Measurements from ENCODE around the gene CCDC88C.

The CCDC88C gene

DNA sequence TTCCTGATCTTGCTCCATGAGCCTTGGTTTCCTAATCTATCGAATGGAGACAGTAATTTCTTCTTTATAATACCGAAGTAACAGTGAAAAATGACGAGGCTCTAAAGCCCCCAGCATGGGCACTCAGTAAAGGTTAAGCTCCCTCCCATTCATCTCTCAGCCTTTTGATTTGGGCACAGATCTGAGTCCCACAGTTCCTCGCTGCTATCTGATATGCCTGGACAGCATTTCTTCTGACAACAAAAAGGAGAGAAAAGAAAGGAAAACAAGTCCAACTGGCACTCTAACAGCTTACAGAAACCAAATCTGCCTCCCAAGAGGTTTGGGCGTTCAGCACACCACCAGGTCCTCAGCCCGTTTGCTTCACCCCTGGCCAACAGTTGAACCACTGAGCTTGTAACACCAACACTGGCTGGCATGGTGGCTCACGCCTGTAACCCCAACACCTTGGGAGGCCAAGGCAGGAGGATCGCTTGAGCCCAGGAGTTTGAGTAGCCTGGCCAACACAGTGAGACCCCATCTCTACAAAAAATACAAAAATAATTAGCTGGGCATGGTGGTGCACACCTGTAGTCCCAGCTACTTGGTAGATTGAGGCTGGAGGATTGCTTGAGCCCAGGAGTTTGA, 19.5 kb downstream of the CCDC88C start:
- TF ChIP-seq, protein P1, sequence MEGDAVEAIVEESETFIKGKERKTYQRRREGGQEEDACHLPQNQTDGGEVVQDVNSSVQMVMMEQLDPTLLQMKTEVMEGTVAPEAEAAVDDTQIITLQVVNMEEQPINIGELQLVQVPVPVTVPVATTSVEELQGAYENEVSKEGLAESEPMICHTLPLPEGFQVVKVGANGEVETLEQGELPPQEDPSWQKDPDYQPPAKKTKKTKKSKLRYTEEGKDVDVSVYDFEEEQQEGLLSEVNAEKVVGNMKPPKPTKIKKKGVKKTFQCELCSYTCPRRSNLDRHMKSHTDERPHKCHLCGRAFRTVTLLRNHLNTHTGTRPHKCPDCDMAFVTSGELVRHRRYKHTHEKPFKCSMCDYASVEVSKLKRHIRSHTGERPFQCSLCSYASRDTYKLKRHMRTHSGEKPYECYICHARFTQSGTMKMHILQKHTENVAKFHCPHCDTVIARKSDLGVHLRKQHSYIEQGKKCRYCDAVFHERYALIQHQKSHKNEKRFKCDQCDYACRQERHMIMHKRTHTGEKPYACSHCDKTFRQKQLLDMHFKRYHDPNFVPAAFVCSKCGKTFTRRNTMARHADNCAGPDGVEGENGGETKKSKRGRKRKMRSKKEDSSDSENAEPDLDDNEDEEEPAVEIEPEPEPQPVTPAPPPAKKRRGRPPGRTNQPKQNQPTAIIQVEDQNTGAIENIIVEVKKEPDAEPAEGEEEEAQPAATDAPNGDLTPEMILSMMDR (IDR thresholded peaks at IDR 0.05; ENCODE audit: low read depth, low read length, missing control alignments): no peak
- no peak overlapping the region for H3K4me3 ChIP-seq (replicated peaks; ENCODE audit: low read depth, low read length)
- no peak for DNase-seq (ENCODE audit: extremely low read depth, low read depth)

DNA sequence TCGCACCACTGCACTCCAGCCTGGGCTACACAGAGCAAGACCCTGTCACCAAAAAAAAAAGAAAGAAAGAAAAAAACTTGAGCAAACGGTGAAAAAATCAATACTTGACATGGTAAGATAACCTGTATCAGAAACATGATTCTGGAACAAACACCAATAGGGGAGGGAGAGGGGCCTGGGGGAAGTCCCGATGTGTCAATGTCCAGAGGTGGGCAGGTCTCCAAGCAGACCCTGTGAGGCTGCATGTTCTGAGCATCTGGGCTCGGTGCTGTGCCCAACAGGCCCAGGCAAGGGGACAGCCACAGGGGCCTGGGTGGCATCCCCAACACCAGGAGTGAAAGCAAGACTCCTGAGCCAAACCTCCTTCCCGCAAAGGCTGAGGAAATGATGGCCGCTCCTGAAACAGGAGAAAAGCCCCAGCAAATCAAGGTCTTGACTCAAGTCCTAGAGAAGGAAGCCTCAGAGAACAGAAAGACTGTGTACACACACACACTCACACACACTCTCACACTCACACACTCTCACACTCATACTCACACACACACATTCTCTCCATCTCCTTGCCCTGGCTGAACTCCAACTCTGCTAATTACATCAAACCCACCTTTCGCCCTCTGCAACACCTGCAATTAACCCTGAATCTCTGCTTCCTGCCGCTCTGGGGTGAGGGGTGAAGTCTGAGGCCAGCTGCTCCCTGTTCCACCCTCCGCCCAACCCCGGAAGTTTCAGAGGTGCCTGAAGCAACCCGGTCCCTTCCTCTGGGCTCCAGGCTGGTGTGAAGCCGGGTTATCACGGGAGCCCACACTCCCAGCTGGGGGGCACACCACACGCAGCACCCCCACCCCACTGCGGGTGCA, 20.4 kb downstream of the CCDC88C start:
- no peak for DNase-seq (ENCODE audit: extremely low read depth, low read depth)
- TF ChIP-seq, protein P1 (IDR thresholded peaks at IDR 0.05; ENCODE audit: low read depth, low read length, missing control alignments): no peak
- no peak overlapping the region for H3K4me3 ChIP-seq (replicated peaks; ENCODE audit: low read depth, low read length)

DNA sequence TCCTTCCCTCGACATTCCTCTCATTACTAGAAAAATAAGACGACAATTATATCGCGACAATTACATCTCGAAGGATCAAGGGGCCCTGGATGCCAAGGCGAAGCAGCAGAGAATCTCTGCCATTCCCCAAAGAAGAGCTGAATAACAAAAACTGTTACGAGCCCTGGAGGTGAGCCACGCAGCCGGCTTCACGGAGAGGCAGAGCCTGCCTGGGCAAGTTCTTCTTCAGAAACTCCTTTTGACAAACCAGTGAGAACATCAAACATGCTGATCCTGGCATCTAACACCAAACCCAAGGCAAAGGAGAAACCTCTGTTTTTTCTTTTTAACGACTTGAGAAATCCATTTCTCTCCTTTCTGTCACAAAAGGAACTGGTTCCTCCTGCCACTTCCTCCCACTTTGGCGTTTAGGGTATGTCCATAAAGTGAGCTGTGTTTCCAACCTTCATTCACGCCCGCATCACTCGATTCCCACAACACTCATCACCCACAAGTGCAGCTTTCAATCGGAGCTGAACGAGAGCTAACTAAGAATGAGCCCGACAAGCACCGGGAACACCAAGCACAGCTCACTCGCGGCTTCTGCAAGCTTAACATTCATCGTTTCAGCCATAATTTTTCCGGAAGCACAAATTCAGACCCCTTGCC, 21.5 kb downstream of the CCDC88C start:
- H3K4me3 ChIP-seq (replicated peaks; ENCODE audit: low read depth, low read length): no peak overlapping the region

DNA sequence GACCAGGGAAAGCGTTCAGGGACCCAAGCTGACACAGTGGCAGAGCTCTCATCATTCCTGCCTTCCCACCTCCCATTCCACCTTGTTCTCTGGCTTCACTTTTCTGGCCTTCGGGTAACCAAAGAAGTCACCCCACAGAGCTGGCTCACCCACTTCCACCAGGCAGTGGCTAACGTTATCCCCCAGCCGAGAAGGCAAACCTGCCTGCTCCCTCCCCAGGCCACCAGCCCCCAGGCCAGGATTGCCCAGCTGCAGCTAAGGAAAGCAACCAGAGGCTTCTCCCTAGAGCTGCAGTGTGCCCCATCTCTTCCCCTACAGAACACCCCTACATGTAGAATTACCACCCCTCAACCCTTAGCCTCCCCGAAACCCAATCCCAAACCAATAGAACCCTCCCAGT, 22.2 kb downstream of the CCDC88C start:
- DNase-seq (ENCODE audit: extremely low read depth, low read depth): no peak
- TF ChIP-seq, protein P1 (IDR thresholded peaks at IDR 0.05; ENCODE audit: low read depth, low read length, missing control alignments): no peak
- no peak overlapping the region for H3K4me3 ChIP-seq (replicated peaks; ENCODE audit: low read depth, low read length)

More for the DNA sequence above, 21.5 kb downstream of the CCDC88C start:
- DNase-seq (ENCODE audit: extremely low read depth, low read depth): no peak
- TF ChIP-seq, protein P1 (IDR thresholded peaks at IDR 0.05; ENCODE audit: low read depth, low read length, missing control alignments): no peak

DNA sequence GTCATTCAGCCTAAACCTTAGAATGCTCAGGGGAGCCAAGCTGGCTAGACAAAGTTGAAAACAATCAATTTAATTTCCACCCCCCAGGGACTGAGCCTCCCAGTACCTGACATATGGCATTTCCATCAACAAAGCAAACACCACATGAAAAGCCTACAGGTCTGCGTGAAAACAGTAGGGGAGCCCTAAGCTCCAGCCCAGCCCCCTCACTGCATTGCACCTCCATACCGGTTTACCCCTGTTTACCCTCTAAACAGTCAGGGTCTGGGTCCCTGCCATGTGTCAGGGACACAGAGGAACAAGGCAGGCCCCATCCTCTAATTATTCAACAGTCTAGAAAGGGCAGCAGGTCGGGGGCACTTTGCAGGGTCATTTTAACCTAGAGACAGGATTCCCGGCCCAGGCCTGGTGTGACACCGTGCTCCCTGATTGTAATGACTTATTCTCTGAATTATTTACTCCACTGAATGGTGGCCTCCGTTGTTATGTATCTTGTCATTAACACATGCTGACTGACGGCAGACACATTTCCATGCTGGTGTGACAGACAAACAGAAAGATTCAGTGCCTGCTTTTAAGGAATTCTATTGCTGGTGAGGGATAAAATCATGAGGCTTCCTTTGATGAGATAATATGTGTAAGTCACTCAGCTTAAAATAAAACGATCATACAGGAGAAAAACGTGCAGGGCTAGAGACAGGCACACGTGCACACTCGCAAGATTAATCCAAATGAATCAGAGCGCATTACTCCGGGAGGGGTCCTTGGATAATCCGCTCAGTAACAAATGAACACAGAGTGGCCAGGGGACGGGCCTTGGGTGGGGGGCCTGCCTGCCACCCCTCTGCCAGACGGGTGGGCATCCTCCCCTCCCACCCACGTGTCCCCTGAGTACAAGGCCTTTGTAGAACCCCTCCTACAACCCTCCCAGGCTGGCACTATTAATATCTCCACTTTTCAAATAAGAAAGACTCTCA, 23.2 kb downstream of the CCDC88C start:
- no peak overlapping the region for H3K4me3 ChIP-seq (replicated peaks; ENCODE audit: low read depth, low read length)
- no peak for DNase-seq (ENCODE audit: extremely low read depth, low read depth)
- TF ChIP-seq, protein P1 (IDR thresholded peaks at IDR 0.05; ENCODE audit: low read depth, low read length, missing control alignments): no peak
